ENCODE measurements around the gene TRNP1.
"Not testable (repeated sequence)": the region's sequence is repeated elsewhere in the genome, so short reads cannot be mapped to it uniquely, and the experiment has no call there.

- TF ChIP-seq CTCF, EZH2phosphoT487, EZH2 (IDR thresholded peaks at IDR 0.05): not testable (repeated sequence)
These were observed 44.8 kb upstream of the TRNP1 start for GRCh38 chr1:26948725-26949057.

Data from neural progenitor cell (in vitro differentiated cells).